Measurements from ENCODE around the gene BCS1L. TPM values are rescaled to one million over a fixed set of nuclear protein-coding genes. Genes with fewer than 3 reads are reported as not detected.
A peak's percentile ranks its signal among the peaks of the same experiment; 100 is the strongest.

Gene BCS1L
- total and polyA plus RNA-seq, 9 of the 15 experiments (the other 6 are each of a cell fraction or from before 2014, with no cell fraction given): 37.6 to 103 (median 56.7) TPM

DNA sequence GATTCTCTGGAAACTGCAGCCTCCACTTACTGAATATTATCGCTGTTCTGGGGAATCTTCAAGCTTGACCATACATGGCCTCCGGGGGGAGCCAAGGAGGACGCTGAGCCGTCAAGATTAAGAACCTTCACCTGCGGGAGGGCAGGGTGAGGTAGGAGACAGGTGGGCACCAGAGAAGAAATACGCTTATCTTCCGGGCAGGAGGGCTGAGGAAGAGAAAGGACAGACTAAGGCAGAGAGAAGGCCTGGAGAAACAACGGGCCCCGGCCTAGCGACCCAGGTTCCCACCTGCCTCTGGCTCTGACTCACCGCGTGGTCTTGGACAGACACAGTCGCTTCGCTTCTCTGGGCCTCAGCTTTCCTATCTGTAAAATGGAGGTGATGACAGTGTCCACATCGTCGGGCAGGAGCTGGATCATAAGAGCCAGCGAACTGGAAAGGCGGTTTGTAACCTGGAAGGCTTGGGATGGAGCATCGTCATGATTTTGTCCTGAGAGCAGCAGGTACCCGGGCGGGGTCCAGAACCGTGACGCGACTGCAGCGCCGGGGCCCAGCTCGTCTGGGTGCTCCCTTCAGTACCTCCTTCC lies 719 bp upstream of the BCS1L start (continued):
- TF ChIP-seq, protein P1, sequence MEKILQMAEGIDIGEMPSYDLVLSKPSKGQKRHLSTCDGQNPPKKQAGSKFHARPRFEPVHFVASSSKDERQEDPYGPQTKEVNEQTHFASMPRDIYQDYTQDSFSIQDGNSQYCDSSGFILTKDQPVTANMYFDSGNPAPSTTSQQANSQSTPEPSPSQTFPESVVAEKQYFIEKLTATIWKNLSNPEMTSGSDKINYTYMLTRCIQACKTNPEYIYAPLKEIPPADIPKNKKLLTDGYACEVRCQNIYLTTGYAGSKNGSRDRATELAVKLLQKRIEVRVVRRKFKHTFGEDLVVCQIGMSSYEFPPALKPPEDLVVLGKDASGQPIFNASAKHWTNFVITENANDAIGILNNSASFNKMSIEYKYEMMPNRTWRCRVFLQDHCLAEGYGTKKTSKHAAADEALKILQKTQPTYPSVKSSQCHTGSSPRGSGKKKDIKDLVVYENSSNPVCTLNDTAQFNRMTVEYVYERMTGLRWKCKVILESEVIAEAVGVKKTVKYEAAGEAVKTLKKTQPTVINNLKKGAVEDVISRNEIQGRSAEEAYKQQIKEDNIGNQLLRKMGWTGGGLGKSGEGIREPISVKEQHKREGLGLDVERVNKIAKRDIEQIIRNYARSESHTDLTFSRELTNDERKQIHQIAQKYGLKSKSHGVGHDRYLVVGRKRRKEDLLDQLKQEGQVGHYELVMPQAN (IDR thresholded peaks at IDR 0.05; ENCODE audit: borderline replicate concordance): peak; percentile 49; the same call in 1 of the 2 replicates
- TF ChIP-seq E2F1 (CRISPR knock-in tag; IDR thresholded peaks at IDR 0.05): no peak

DNA sequence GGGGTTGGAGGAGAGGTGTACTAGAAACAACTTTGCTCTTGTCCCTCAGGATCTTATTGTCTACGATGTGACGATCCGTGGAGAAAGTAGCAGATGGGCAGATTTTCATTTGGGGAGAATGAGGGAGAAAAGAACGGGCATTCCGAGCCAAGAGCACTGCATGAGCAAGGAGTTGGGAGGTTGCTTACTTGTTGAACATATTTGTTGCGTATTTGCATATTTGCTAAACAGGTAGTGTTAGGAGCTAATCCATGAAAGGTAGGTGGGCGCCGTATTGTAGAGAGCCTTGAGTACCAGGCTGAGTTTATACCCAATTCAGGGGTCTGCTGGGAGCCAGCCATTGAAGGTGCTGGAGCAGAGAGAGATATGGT lies 490 bp downstream of the BCS1L start:
- ATAC-seq (no peak), FAIRE-seq (no peak), DNase-seq (ENCODE audit: extremely low read depth in 1 of 4, low spot score in 3 of 4) (no peak)
- H3K79me2 ChIP-seq (ENCODE audit: control insufficient read depth, insufficient read depth, low read length): peaks cover 32% of the 10 kb centered on the region
- intact Hi-C loops (cut with micrococcal nuclease) (loop anchor here (2.0 kb wide), 1 partner anchor 187 kb away; no protein-coding TSS in a partner anchor), in situ Hi-C loops (cut with MboI) (no loop called here)
- peaks cover 71% of the 10 kb centered on the region; the same call in 2 of the 3 replicates for H3K36me3 ChIP-seq (ENCODE audit: control insufficient read depth, insufficient read depth, low read length)
- H3K27ac ChIP-seq (ENCODE audit: extremely low read depth, low read depth, low read length): peak overlapping the region; percentile 73
- H3K4me1 ChIP-seq (replicated peaks in 1 of 2; ENCODE audit: control insufficient read depth in 2 of 2, insufficient read depth in 2 of 2, low read length in 2 of 2): peaks cover 6 to 17% of the 10 kb centered on the region in 2 experiments; a peak in 3 of 5 replicates
- no peaks in the 10 kb centered on the region for H3K27me3 ChIP-seq (ENCODE audit: control insufficient read depth in 2 of 2, insufficient read depth in 2 of 2, low read length in 2 of 2)
- ChIA-PET CTCF (ENCODE audit: low intra/inter-chr PET ratio) (interaction anchor here (3.1 kb wide), 1 partner anchor 188 kb away, joined by 32 read pairs; no protein-coding TSS in a partner anchor), POLR2A (interaction anchor here (0.6 to 1.9 kb wide), 8 partner anchors 8 to 65 kb away, joined by 3 to 10 read pairs (median 4); partner anchors contain the start of genes RNF25 and STK36)
- peak overlapping the region; percentile 91 to 96 for H3K9ac ChIP-seq (ENCODE audit: insufficient read depth in 1 of 2, low read depth in 2 of 2, low read length in 2 of 2)
- H3K9me1 ChIP-seq (ENCODE audit: control insufficient read depth, insufficient read depth, low read length): peaks cover 7% of the 10 kb centered on the region
- H3K4me3 ChIP-seq: peak overlapping the region; percentile 61
- WGBS (ENCODE audit: insufficient coverage, low coverage, missing lambda C conversion rate): 3% methylated on average over 8 of the region's 8 CpGs
- H3K4me2 ChIP-seq (ENCODE audit: insufficient read depth, low read length): peak overlapping the region; percentile 99
- H3K9me3 ChIP-seq (replicated peaks; ENCODE audit: control insufficient read depth, insufficient read depth, low read depth, low read length): no peaks in the 10 kb centered on the region
- TSS peak; percentile 90 for BruUV-seq (replicated peaks)
- peak overlapping the region; percentile 84 for H2AFZ ChIP-seq (ENCODE audit: low read depth, low read length)
- TF ChIP-seq FOXM1 (IDR thresholded peaks at IDR 0.05; ENCODE audit: low read depth): no peak
- 0 out of 2 replicates have a peak, but pooled peaks have one; percentile 14 for TF ChIP-seq FOXM1 (CRISPR knock-in tag; IDR thresholded peaks at IDR 0.05; ENCODE audit: low read depth)
- no peak for TF ChIP-seq FOXJ2 (tag; IDR thresholded peaks at IDR 0.05)
- TF ChIP-seq SIN3A (IDR thresholded peaks at IDR 0.05; ENCODE audit: borderline replicate concordance in 2 of 2, control insufficient read depth in 1 of 2, low read depth in 2 of 2, low read length in 2 of 2): 0 out of 4 replicates have a peak, but pooled peaks of 1 of the 2 experiments have one; percentile 26
- TF ChIP-seq ZNF740 (CRISPR knock-in tag; IDR thresholded peaks at IDR 0.05): no peak
- no peak for TF ChIP-seq ZNF740 (tag; IDR thresholded peaks at IDR 0.05)
- TF ChIP-seq POLR2A (conservative IDR thresholded peaks at IDR 0.05): peak; percentile 9; the same call in 1 of the 2 replicates
- TF ChIP-seq KLF13 (tag; IDR thresholded peaks at IDR 0.05; ENCODE audit: borderline replicate concordance, low read depth): no peak
- no peak for TF ChIP-seq PTTG1 (tag; IDR thresholded peaks at IDR 0.05; ENCODE audit: low read depth)
- H4K20me1 ChIP-seq (replicated peaks; ENCODE audit: control insufficient read depth, insufficient read depth, low read length): no peaks in the 10 kb centered on the region

Measured in K562 (cell line).